ENCODE measurements around the gene LEMD2. TPM values are rescaled to one million over a fixed set of nuclear protein-coding genes. Genes with fewer than 3 reads are reported as not detected.

Gene LEMD2
- total RNA-seq, 1 donor from 2014 or later = 78.0 TPM

DNA sequence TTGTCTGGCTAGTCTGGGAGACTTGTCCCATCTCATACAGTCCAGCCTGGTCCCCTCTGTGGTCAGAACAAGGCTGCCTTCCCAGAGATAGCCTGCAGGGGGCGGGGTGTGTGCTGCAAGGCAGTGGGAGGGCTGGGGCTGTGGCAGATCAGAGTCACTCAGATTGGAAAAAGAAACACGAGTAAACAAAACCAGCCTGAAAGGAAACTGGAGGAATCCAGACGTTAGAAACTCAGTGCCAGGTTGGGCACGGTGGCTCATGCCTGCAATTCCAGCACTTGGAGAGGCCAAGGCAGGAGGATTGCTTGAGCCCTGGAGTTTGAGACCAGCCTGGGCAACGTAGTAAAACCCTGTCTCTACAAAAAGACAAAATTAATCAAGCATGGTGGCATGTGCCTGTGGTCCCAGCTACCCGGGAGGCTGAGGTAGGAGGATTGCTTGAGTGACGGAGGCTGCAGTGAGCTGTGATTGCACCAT is 20.2 kb downstream of the LEMD2 start:
- peak; percentile 94 for TF ChIP-seq CTCF (IDR thresholded peaks at IDR 0.05; ENCODE audit: insufficient read depth, low read length, poor library complexity, severe bottlenecking)
- Histone ChIP-seq H3K27me3 (ENCODE audit: control insufficient read depth, insufficient read depth, low read length) (no peaks in the 10 kb centered on the region), H3K4me3 (ENCODE audit: low read depth, low read length) (no peak overlapping the region), H3K36me3 (ENCODE audit: control insufficient read depth, insufficient read depth, low read length) (peaks cover 1% of the 10 kb centered on the region)
- no peak for DNase-seq (ENCODE audit: low read depth)

- no peak for DNase-seq (ENCODE audit: low read depth)
- no peak for TF ChIP-seq CTCF (IDR thresholded peaks at IDR 0.05; ENCODE audit: insufficient read depth, low read length, poor library complexity, severe bottlenecking)
- H3K27me3 ChIP-seq (ENCODE audit: control insufficient read depth, insufficient read depth, low read length) = no peaks in the 10 kb centered on the region
- H3K4me3 ChIP-seq (ENCODE audit: low read depth, low read length) = no peak overlapping the region
- no peaks in the 10 kb centered on the region for H3K36me3 ChIP-seq (ENCODE audit: control insufficient read depth, insufficient read depth, low read length)
Measured at GRCh38 chr6:33766921-33767907, 21.7 kb downstream of the LEMD2 start.

GRCh38 chr6:33765368-33765767 is 23.6 kb downstream of the LEMD2 start:
- no peaks in the 10 kb centered on the region for H3K27me3 ChIP-seq (ENCODE audit: control insufficient read depth, insufficient read depth, low read length)
- no peak for TF ChIP-seq CTCF (IDR thresholded peaks at IDR 0.05; ENCODE audit: insufficient read depth, low read length, poor library complexity, severe bottlenecking)

DNA sequence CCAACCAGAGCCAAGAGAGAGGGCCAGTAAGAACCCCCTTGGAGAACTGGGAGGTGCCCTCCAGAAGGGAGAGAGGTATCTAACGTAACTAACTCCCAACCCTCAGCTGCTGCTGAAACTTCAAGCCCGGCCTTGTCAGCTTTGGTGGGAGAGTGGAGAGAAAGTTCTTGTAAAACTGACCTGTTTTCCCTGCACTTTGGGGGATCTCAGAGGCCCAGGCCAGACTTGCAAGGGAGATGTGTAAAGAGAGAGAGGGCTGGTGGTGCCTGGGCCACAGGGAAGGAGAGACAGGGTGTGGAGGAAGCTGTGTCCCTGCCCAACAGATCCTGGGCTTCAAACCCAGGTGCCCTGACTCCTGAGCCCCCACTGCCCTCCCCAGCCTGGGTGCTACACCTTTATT is 24.9 kb downstream of the LEMD2 start:
- no peak for TF ChIP-seq CTCF (IDR thresholded peaks at IDR 0.05; ENCODE audit: insufficient read depth, low read length, poor library complexity, severe bottlenecking)
- Histone ChIP-seq H3K36me3 (ENCODE audit: control insufficient read depth, insufficient read depth, low read length) (no peaks in the 10 kb centered on the region), H3K27me3 (ENCODE audit: control insufficient read depth, insufficient read depth, low read length) (no peaks in the 10 kb centered on the region), H3K4me3 (ENCODE audit: low read depth, low read length) (no peak overlapping the region)
- DNase-seq (ENCODE audit: low read depth) = no peak

More at GRCh38 chr6:33765368-33765767, 23.6 kb downstream of the LEMD2 start:
- DNase-seq (ENCODE audit: low read depth) = no peak
- H3K4me3 ChIP-seq (ENCODE audit: low read depth, low read length) = no peak overlapping the region
- no peaks in the 10 kb centered on the region for H3K36me3 ChIP-seq (ENCODE audit: control insufficient read depth, insufficient read depth, low read length)

DNA sequence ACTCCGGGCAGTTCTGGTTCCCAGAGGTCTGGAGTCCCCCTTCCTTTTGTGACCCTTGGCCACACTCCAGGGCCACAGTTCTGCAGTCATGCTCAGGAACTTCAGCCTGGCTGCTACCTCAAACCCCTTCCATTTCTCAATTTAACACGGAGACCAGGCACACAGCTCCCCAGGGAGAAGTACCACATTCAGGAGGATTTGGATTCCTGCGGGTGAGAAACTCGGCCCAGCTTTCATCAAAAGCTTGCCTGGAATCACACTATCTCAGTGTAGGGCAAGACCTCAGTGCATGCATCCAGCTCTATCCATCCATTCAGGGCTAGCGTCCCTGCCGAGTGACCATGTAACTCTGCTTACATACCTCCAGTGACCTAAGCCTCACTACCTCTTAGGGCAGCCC is 25.4 kb downstream of the LEMD2 start:
- no peak overlapping the region for H3K4me3 ChIP-seq (ENCODE audit: low read depth, low read length)
- DNase-seq (ENCODE audit: low read depth) = no peak
- TF ChIP-seq CTCF (IDR thresholded peaks at IDR 0.05; ENCODE audit: insufficient read depth, low read length, poor library complexity, severe bottlenecking) = no peak
- no peaks in the 10 kb centered on the region for H3K27me3 ChIP-seq (ENCODE audit: control insufficient read depth, insufficient read depth, low read length)
- no peaks in the 10 kb centered on the region for H3K36me3 ChIP-seq (ENCODE audit: control insufficient read depth, insufficient read depth, low read length)
